Measurements from ENCODE around the gene TAPT1. TPM values are rescaled to one million over a fixed set of nuclear protein-coding genes. Genes with fewer than 3 reads are reported as not detected.

The TAPT1 gene
- total and polyA plus RNA-seq, 7 experiments from 2014 or later, result 28.8 to 82.5 (median 58.4) TPM

- Histone ChIP-seq H3K27ac (ENCODE audit: low read depth, low read length) (no peak overlapping the region), H3K4me3 (ENCODE audit: low read length) (no peak overlapping the region), H3K9me3 (ENCODE audit: control insufficient read depth in 2 of 3, low read length in 3 of 3) (no peaks in the 10 kb centered on the region), H3K36me3 (ENCODE audit: control insufficient read depth in 2 of 3, insufficient read depth in 3 of 3, low read length in 3 of 3) (no peaks in the 10 kb centered on the region), H3K27me3 (ENCODE audit: control insufficient read depth in 2 of 2, insufficient read depth in 2 of 2, low read length in 2 of 2) (no peaks in the 10 kb centered on the region), H3K4me1 (ENCODE audit: control insufficient read depth in 2 of 2, insufficient read depth in 2 of 2, low read length in 2 of 2) (no peaks in the 10 kb centered on the region)
- no peak for ATAC-seq
- DNase-seq, result no peak
- Mint-ChIP-seq H3K27ac (peak overlapping the region in 1 of 9 donors; percentile 63), H3K27me3 (peaks cover 0 to 8% (median 0%) of the 10 kb centered on the region in 5 donors), H3K36me3 (peaks cover 0 to 29% (median 19%) of the 10 kb centered on the region in 5 donors), H3K4me3 (no peak overlapping the region), H3K4me1 (peaks cover 0 to 4% (median 0%) of the 10 kb centered on the region in 7 donors), H3K9me3 (no peaks in the 10 kb centered on the region)
- ChIA-PET CTCF (no interaction called here), POLR2A (no interaction called here)
- intact Hi-C loops (cut with micrococcal nuclease), result no loop called here
Measured at GRCh38 chr4:16239086-16239485, 12.8 kb upstream of the TAPT1 start.

DNA sequence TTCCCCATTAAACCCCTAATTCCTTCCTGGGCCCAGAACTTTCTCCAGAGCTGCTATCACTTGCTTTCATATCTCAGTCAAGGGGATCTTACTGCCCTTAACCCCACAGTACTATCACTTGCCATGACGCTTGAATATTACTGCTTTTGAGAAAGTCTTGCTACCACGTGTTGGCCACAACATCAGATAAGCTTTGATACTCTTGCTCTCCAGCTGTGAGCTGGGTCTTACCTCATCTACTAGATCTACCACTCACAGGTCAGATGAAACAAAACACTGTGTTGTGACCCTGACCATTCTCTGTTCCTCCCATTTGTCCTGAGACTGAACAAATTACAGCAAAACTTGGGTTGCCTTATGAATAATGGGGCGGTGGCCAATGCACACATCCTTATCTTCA, 12.1 kb upstream of the TAPT1 start:
- H3K27ac Mint-ChIP-seq, result no peak overlapping the region
- H3K9me3 ChIP-seq (ENCODE audit: control insufficient read depth in 2 of 3, low read length in 3 of 3), result no peaks in the 10 kb centered on the region
- ATAC-seq (peak; percentile 74), DNase-seq (no peak)
- no peaks in the 10 kb centered on the region for H3K4me1 ChIP-seq (ENCODE audit: control insufficient read depth in 2 of 2, insufficient read depth in 2 of 2, low read length in 2 of 2)
- peaks cover 0 to 8% (median 0%) of the 10 kb centered on the region in 5 donors for H3K27me3 Mint-ChIP-seq
- peaks cover 0 to 25% (median 14%) of the 10 kb centered on the region in 5 donors for H3K36me3 Mint-ChIP-seq
- intact Hi-C loops (cut with micrococcal nuclease), result no loop called here
- no peaks in the 10 kb centered on the region for H3K9me3 Mint-ChIP-seq
- H3K4me3 ChIP-seq (ENCODE audit: low read length), result no peak overlapping the region
- ChIA-PET POLR2A (interaction anchor here (1.1 kb wide), 1 partner anchor 10 kb away, joined by 5 read pairs; no protein-coding TSS in a partner anchor), CTCF (no interaction called here)
- peaks cover 0 to 4% (median 0%) of the 10 kb centered on the region in 7 donors for H3K4me1 Mint-ChIP-seq
- no peaks in the 10 kb centered on the region for H3K36me3 ChIP-seq (ENCODE audit: control insufficient read depth in 2 of 3, insufficient read depth in 3 of 3, low read length in 3 of 3)
- H3K27ac ChIP-seq (ENCODE audit: low read depth, low read length), result no peak overlapping the region
- no peaks in the 10 kb centered on the region for H3K27me3 ChIP-seq (ENCODE audit: control insufficient read depth in 2 of 2, insufficient read depth in 2 of 2, low read length in 2 of 2)
- no peak overlapping the region for H3K4me3 Mint-ChIP-seq

DNA sequence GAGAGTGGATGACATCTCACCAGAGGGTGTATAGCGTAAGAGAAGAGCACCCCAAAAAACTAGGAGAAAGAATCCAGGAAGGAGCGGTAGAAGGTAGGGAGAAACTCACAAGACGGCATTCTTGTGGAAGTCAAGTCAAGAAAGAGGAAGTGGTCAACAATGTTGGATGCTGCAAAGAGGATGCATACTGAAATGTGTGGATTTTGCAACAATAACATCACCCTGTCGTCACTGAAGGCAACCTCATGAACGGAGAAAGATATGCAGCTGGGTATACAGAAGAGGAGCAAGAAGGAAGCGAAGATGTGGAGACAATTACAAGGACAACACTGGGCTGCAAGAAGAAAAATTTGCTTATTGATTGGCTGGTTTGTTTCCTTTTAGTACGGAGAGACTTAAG, 11.4 kb upstream of the TAPT1 start:
- Mint-ChIP-seq H3K27ac (no peak overlapping the region), H3K9me3 (no peaks in the 10 kb centered on the region), H3K36me3 (peaks cover 0 to 19% (median 8%) of the 10 kb centered on the region in 5 donors), H3K4me1 (peaks cover 0 to 4% (median 0%) of the 10 kb centered on the region in 7 donors), H3K27me3 (peaks cover 0 to 8% (median 0%) of the 10 kb centered on the region in 5 donors), H3K4me3 (no peak overlapping the region)
- Histone ChIP-seq H3K27ac (ENCODE audit: low read depth, low read length) (no peak overlapping the region), H3K9me3 (ENCODE audit: control insufficient read depth in 2 of 3, low read length in 3 of 3) (no peaks in the 10 kb centered on the region), H3K36me3 (ENCODE audit: control insufficient read depth in 2 of 3, insufficient read depth in 3 of 3, low read length in 3 of 3) (no peaks in the 10 kb centered on the region), H3K4me1 (ENCODE audit: control insufficient read depth in 2 of 2, insufficient read depth in 2 of 2, low read length in 2 of 2) (no peaks in the 10 kb centered on the region), H3K4me3 (ENCODE audit: low read length) (no peak overlapping the region), H3K27me3 (ENCODE audit: control insufficient read depth in 2 of 2, insufficient read depth in 2 of 2, low read length in 2 of 2) (no peaks in the 10 kb centered on the region)
- ATAC-seq (peak; percentile 83), DNase-seq (no peak)
- ChIA-PET CTCF (no interaction called here), POLR2A (interaction anchor here (1.1 kb wide), 1 partner anchor 10 kb away, joined by 5 read pairs; no protein-coding TSS in a partner anchor)
- intact Hi-C loops (cut with micrococcal nuclease), result no loop called here

GRCh38 chr4:16236402-16237023, 10.2 kb upstream of the TAPT1 start:
- Histone ChIP-seq H3K27me3 (ENCODE audit: control insufficient read depth in 2 of 2, insufficient read depth in 2 of 2, low read length in 2 of 2) (no peaks in the 10 kb centered on the region), H3K27ac (ENCODE audit: low read depth, low read length) (no peak overlapping the region), H3K9me3 (ENCODE audit: control insufficient read depth in 2 of 3, low read length in 3 of 3) (no peaks in the 10 kb centered on the region), H3K4me1 (ENCODE audit: control insufficient read depth in 2 of 2, insufficient read depth in 2 of 2, low read length in 2 of 2) (no peaks in the 10 kb centered on the region), H3K4me3 (ENCODE audit: low read length) (no peak overlapping the region), H3K36me3 (ENCODE audit: control insufficient read depth in 2 of 3, insufficient read depth in 3 of 3, low read length in 3 of 3) (no peaks in the 10 kb centered on the region)
- H3K9me3 Mint-ChIP-seq, result no peaks in the 10 kb centered on the region
- peaks cover 0 to 8% (median 0%) of the 10 kb centered on the region in 5 donors for H3K27me3 Mint-ChIP-seq
- peaks cover 0 to 12% (median 4%) of the 10 kb centered on the region in 5 donors for H3K36me3 Mint-ChIP-seq
- ATAC-seq (no peak), DNase-seq (no peak)
- ChIA-PET CTCF (no interaction called here), POLR2A (interaction anchor here (0.6 kb wide), 1 partner anchor 926 kb away, joined by 3 read pairs; no protein-coding TSS in a partner anchor)
- H3K4me3 Mint-ChIP-seq, result no peak overlapping the region
- H3K27ac Mint-ChIP-seq, result no peak overlapping the region
- intact Hi-C loops (cut with micrococcal nuclease), result no loop called here
- H3K4me1 Mint-ChIP-seq, result peaks cover 0 to 11% (median 8%) of the 10 kb centered on the region in 7 donors

DNA sequence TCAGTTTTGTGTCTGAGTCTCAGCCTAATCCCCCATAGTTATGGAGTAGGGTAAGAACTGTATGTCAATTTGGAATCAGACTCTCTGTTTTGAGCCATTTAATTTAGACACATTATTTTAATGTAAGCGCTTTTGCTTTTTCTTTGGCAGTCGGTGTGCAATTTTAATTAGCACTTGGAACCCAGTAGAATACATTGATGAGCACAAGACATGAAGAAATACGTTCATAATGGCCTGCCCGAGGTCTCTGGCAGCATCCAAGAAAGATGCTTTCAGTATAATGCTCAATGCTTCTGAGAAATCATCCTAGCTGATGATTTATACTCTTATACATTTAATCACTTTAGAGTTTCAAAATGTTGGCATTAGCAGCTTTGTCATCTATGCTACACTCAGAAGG, 8.9 kb upstream of the TAPT1 start:
- Histone ChIP-seq H3K4me1 (ENCODE audit: control insufficient read depth in 2 of 2, insufficient read depth in 2 of 2, low read length in 2 of 2) (no peaks in the 10 kb centered on the region), H3K9me3 (ENCODE audit: control insufficient read depth in 2 of 3, low read length in 3 of 3) (no peaks in the 10 kb centered on the region), H3K27me3 (ENCODE audit: control insufficient read depth in 2 of 2, insufficient read depth in 2 of 2, low read length in 2 of 2) (no peaks in the 10 kb centered on the region), H3K36me3 (ENCODE audit: control insufficient read depth in 2 of 3, insufficient read depth in 3 of 3, low read length in 3 of 3) (no peaks in the 10 kb centered on the region), H3K4me3 (ENCODE audit: low read length) (no peak overlapping the region), H3K27ac (ENCODE audit: low read depth, low read length) (no peak overlapping the region)
- intact Hi-C loops (cut with micrococcal nuclease), result no loop called here
- DNase-seq (no peak), ATAC-seq (no peak)
- Mint-ChIP-seq H3K4me1 (peaks cover 0 to 24% (median 15%) of the 10 kb centered on the region in 7 donors), H3K27me3 (peaks cover 0 to 8% (median 0%) of the 10 kb centered on the region in 5 donors), H3K27ac (no peak overlapping the region), H3K9me3 (no peaks in the 10 kb centered on the region), H3K36me3 (peaks cover 0 to 5% (median under 1%) of the 10 kb centered on the region in 5 donors), H3K4me3 (no peak overlapping the region)
- POLR2A ChIA-PET, result no interaction called here
- CTCF ChIA-PET, result no interaction called here

- H3K9me3 Mint-ChIP-seq, result no peaks in the 10 kb centered on the region
- no peaks in the 10 kb centered on the region for H3K9me3 ChIP-seq (ENCODE audit: control insufficient read depth in 2 of 3, low read length in 3 of 3)
- intact Hi-C loops (cut with micrococcal nuclease), result no loop called here
- CTCF ChIA-PET, result interaction anchor here (1.1 kb wide), 1 partner anchor 9 kb away, joined by 3 read pairs; no protein-coding TSS in a partner anchor
- ATAC-seq (no peak), DNase-seq (no peak)
- no peak overlapping the region for H3K4me3 Mint-ChIP-seq
- peaks cover 0 to 32% (median 23%) of the 10 kb centered on the region in 7 donors for H3K4me1 Mint-ChIP-seq
- POLR2A ChIA-PET, result interaction anchor here (0.8 kb wide), 1 partner anchor 28 kb away, joined by 3 read pairs; no protein-coding TSS in a partner anchor
- no peak overlapping the region for H3K27ac Mint-ChIP-seq
- no peak overlapping the region for H3K27ac ChIP-seq (ENCODE audit: low read depth, low read length)
- H3K27me3 Mint-ChIP-seq, result peaks cover 0 to 8% (median 0%) of the 10 kb centered on the region in 5 donors
- no peaks in the 10 kb centered on the region for H3K36me3 ChIP-seq (ENCODE audit: control insufficient read depth in 2 of 3, insufficient read depth in 3 of 3, low read length in 3 of 3)
- no peaks in the 10 kb centered on the region for H3K4me1 ChIP-seq (ENCODE audit: control insufficient read depth in 2 of 2, insufficient read depth in 2 of 2, low read length in 2 of 2)
- H3K4me3 ChIP-seq (ENCODE audit: low read length), result no peak overlapping the region
- H3K27me3 ChIP-seq (ENCODE audit: control insufficient read depth in 2 of 2, insufficient read depth in 2 of 2, low read length in 2 of 2), result no peaks in the 10 kb centered on the region
- no peaks in the 10 kb centered on the region for H3K36me3 Mint-ChIP-seq
Measured at GRCh38 chr4:16233569-16234177, 7.4 kb upstream of the TAPT1 start.

All from naive thymus-derived CD4-positive, alpha-beta T cell (primary cell).